ENCODE results near the gene HS3ST2.

Gene HS3ST2

GRCh38 chr16:22843122-22843521, 29.2 kb downstream of the HS3ST2 start:
- TF ChIP-seq SIN3A (IDR thresholded peaks at IDR 0.05; ENCODE audit: borderline replicate concordance, insufficient read depth, low read length) (no peak), TAF1 (IDR thresholded peaks at IDR 0.05; ENCODE audit: borderline replicate concordance, insufficient read depth, low read length) (no peak)

- no peak for TF ChIP-seq POLR2AphosphoS5 (IDR thresholded peaks at IDR 0.05; ENCODE audit: low read depth, low read length)
- TF ChIP-seq SIN3A (IDR thresholded peaks at IDR 0.05; ENCODE audit: borderline replicate concordance, insufficient read depth, low read length) = no peak
- TF ChIP-seq TAF1 (IDR thresholded peaks at IDR 0.05; ENCODE audit: borderline replicate concordance, insufficient read depth, low read length) = no peak
- TF ChIP-seq REST (IDR thresholded peaks at IDR 0.05; ENCODE audit: insufficient read depth in 1 of 2, low read depth in 2 of 2, low read length in 2 of 2) = no peak
- no peak for TF ChIP-seq FOXP2 (optimal IDR thresholded peaks at IDR 0.05; ENCODE audit: borderline replicate concordance, extremely low read depth, extremely low read length, insufficient read depth)
These were observed 29.9 kb downstream of the HS3ST2 start for GRCh38 chr16:22843856-22844255.

GRCh38 chr16:22844416-22844815, 30.5 kb downstream of the HS3ST2 start:
- no peak for TF ChIP-seq FOXP2 (optimal IDR thresholded peaks at IDR 0.05; ENCODE audit: borderline replicate concordance, extremely low read depth, extremely low read length, insufficient read depth)

GRCh38 chr16:22847100-22847499, 33.1 kb downstream of the HS3ST2 start:
- no peak for TF ChIP-seq FOXP2 (optimal IDR thresholded peaks at IDR 0.05; ENCODE audit: borderline replicate concordance, extremely low read depth, extremely low read length, insufficient read depth)
- no peak for TF ChIP-seq REST (IDR thresholded peaks at IDR 0.05; ENCODE audit: insufficient read depth in 1 of 2, low read depth in 2 of 2, low read length in 2 of 2)
- no peak for TF ChIP-seq SIN3A (IDR thresholded peaks at IDR 0.05; ENCODE audit: borderline replicate concordance, insufficient read depth, low read length)
- TF ChIP-seq POLR2AphosphoS5 (IDR thresholded peaks at IDR 0.05; ENCODE audit: low read depth, low read length) = no peak
- no peak for TF ChIP-seq TAF1 (IDR thresholded peaks at IDR 0.05; ENCODE audit: borderline replicate concordance, insufficient read depth, low read length)

GRCh38 chr16:22847690-22848089, 33.7 kb downstream of the HS3ST2 start:
- no peak for TF ChIP-seq REST (IDR thresholded peaks at IDR 0.05; ENCODE audit: insufficient read depth in 1 of 2, low read depth in 2 of 2, low read length in 2 of 2)
- no peak for TF ChIP-seq SIN3A (IDR thresholded peaks at IDR 0.05; ENCODE audit: borderline replicate concordance, insufficient read depth, low read length)
- no peak for TF ChIP-seq TAF1 (IDR thresholded peaks at IDR 0.05; ENCODE audit: borderline replicate concordance, insufficient read depth, low read length)
- TF ChIP-seq FOXP2 (optimal IDR thresholded peaks at IDR 0.05; ENCODE audit: borderline replicate concordance, extremely low read depth, extremely low read length, insufficient read depth) = no peak
- TF ChIP-seq POLR2AphosphoS5 (IDR thresholded peaks at IDR 0.05; ENCODE audit: low read depth, low read length) = no peak

GRCh38 chr16:22848451-22848850, 34.5 kb downstream of the HS3ST2 start:
- TF ChIP-seq TAF1 (IDR thresholded peaks at IDR 0.05; ENCODE audit: borderline replicate concordance, insufficient read depth, low read length) (no peak), FOXP2 (optimal IDR thresholded peaks at IDR 0.05; ENCODE audit: borderline replicate concordance, extremely low read depth, extremely low read length, insufficient read depth) (no peak), POLR2AphosphoS5 (IDR thresholded peaks at IDR 0.05; ENCODE audit: low read depth, low read length) (no peak), SIN3A (IDR thresholded peaks at IDR 0.05; ENCODE audit: borderline replicate concordance, insufficient read depth, low read length) (no peak), REST (IDR thresholded peaks at IDR 0.05; ENCODE audit: insufficient read depth in 1 of 2, low read depth in 2 of 2, low read length in 2 of 2) (no peak)
